GM21390 (cell line): ENCODE measurements around the gene C3orf62.
"Not testable (repeated sequence)": the region's sequence is repeated elsewhere in the genome, so short reads cannot be mapped to it uniquely, and the experiment has no call there.

Experiments
- ATAC-seq: cut with Tn5 transposase; IDR thresholded peaks from one replicate; pipeline ENCODE4 v1.9.1; 2021; ENCODE audit not compliant: unreplicated experiment

Gene C3orf62

DNA sequence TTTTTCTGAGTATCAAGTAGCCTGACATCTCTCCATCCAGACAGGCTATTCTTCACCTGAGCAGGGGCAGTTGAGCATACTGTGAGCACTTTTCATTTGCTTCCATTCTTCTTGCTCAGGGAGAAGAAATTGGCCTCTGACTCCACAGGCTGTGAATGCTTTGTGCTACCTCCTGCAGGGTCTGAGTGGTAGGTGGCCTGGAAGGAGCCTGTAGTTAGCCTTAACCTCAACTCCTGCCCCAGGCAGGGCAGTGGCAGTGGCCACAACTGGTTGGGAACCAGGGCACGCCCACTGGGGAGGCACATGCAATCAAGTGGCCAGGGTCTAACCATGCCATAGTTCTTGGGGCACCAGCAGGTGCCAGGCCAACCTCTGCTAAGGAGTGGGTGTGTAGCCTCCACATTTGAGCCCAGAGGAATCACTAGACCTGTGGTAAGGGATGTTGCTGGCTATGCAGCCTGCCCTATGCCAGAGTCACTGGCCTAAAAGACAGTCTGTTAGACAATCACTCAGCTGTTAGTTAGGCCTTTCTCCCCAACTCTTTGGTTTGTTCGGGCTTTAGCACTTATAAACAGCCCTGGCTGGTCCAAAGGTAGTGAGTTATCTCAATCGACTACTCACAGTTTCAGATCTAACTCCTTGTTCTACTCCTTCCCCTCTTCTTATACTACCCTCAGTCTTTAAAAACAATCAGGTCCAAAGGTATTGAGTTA is 7.4 kb downstream of the C3orf62 start:
- ATAC-seq: no peak

DNA sequence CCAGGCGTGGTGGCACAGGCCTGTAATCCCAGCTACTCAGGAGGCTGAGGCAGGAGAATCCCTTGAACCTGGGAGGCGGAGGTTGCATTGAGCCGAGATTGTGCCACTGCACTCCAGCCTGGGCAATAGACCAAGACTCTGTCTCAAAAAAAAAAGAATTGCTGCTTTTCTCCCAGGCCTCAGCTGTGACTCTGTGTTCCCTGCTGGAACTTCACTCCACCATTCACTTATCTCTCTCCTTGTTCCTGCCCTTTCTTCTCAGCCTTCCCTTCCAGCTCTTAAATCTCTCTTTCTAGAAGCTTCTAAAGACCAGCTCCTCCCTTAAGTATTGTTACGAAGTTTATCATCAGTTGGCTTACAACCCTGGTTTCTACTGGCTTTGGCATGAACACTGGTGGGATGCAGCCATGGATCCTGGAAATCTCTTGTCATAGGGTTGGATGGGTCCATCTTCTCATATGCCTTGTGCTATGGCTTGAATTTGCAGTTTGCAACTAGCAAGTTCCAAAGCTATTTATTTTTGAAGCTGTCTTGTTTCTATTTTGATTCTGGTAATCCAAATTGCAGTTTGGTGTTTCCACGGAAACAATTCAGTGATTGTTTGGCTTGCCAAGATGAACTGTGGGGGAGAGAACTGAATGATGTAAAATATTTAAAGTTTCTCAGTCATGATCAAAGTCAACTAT is 10.5 kb downstream of the C3orf62 start:
- no peak for ATAC-seq

DNA sequence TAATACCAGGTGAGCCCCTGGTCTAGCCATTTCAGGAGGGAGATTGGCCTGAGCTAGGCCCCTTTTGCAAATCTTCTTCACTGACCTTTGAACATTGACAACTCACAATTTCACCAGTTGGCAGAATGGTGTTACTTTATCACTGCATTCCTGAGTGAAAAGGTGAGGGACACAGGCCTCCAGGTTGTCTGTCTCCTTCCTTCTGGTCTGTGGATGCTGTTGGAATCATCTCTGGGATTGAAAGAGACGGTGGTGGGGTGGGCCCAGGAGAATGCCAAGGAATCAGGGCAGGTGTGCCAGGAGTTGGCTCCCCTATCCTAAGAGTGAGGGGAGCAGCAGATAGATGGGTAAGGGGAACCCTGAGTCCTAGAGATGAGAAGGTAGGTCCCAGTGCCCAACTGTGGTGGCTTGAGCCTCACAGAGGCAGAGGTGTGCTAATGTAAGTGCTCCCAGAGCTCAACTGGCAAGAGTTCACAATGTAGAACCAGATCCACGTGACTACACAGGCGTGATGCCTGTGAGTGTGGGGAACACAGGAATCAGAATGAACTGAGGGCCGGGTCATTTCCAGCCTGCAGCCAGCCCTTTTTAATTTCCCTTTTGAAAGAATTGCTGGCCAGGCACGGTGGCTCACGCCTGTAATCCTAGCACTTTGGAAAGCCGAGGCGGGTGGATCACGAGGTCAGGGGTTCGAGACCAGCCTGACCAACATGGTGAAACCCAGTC is 11.2 kb downstream of the C3orf62 start:
- ATAC-seq: no peak

DNA sequence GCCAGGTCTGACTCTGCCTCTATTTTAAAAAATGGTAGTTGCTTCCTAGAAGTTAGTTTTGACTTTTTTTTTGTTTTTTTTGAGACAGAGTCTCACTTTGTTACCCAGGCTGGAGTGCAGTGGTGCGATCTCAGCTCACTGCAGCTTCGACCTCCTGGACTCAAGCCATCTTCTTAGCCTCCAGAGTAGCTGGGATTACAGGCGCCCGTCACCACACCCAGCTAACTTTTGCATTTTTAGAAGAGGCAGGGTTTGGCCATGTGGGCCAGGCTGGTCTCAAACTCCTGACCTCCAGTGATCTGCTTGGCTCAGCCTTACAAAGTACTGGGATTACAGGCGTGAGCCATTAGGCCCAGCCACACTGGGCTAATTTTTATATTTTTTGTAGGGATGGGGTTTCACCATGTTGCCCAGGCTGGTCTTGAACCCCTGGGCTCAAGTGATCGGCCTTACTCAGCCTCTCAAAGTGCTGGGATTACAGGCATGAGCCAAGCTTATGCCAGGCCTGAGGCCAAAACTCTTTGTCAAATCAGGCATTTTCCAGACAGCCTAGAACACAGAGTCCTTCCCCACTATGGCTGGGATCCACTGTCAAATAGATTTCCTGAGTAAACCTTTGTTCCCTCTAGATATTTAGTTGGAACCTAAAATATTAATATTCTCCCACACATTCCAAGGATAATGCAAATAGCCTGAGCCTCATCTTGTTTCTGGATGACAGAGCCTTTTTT is 13.7 kb downstream of the C3orf62 start:
- ATAC-seq: no peak

DNA sequence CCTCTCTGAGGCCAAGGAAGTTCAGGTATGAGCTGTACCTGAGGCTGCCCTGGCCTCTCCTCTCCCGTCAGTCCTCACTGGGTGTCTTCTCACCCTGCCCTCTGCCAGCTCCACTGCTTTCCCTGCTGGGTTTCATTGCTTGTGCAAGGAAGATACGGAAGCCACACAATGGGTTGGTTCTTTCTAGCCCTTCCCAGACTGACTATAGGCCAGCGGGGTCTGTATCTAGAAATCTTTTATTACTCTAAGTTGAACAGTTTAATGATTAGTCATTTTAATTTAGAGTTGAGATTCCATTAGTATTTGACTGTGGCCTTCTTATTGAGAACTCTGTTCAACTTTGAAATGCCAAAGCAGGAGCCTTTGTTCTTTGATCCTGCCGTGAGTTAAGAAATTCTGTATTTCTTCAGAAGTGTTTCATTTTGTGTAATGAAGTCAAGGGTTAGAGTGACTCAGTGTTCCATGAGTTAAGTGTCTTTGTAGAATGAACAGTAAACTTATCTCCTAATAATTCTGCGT is 16.2 kb downstream of the C3orf62 start:
- no peak for ATAC-seq

DNA sequence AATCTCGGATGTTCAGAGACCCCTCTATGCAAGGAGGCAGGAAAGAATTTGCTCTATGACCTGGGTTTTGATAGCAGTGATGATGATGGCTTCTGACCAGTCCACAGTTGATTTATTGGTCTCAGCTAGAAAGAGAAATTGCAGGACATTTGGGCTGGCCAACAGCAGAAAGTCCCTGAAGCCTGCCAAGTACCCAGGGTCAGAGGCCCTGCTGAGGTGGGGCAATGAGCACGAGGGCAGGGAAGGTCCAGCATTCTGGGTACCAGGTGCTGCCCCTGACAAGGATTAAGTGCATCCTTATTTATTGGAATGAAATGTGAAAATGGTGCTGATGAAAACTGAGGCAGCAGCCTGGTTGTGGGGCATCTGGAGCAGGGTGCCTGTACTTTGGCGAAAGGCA is 19.8 kb downstream of the C3orf62 start:
- no peak for ATAC-seq

DNA sequence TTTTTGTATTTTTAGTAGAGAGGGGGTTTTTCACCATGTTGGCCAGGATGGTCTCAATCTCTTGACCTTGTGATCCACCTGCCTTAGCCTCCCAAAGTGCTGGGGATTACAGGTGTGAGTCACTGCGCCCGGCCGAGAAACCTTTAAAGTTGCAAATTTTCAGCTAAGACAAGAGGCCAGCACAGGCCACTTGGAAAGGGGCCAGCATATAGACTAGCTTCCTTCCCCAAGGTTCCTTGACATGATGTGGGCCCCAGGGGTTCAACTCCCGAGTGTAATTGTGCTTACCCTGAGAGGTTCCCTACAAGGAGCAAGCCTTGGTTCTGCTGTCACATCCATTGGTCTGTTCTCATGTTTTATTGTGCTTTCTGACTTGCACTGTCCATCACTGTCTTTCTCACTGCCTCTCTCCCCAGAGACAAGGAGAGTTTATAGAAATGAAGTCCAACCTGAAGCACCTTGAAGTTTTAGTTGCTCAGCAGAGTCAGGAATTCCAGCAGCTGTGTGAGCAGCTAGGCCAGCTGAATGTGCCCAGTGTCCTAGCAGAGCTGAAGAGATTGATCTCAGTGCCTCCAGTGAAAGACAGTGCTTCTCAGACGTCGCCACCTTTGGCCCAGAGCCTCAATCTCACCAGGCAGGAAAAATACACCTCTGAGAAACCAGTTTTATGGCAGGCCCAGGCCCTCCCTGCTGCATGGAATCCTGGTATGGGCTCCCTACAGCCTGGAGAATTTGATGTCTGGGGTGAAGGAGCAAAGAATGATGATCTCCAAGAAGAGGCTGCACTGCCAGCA is 21.1 kb downstream of the C3orf62 start:
- ATAC-seq: no peak

DNA sequence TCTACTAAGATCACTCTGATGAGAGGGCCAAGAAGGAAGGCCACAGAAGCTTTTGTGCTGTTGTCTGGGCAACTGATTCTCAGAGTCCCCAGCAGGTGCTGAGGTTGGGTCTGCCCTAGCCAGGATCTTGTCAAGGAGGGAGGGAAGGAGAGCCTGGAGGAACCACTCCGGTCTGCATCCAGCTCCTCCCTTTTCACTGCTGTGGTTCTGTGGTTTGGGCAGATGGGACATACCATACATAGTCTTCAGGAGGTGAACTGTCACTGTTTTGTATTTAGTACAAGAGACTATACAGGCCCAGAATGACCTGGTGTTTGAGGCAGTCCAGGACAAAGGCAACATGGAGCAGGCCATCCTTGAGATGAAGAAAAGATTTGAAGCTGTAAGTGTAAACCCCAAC is 21.9 kb downstream of the C3orf62 start:
- no peak for ATAC-seq

DNA sequence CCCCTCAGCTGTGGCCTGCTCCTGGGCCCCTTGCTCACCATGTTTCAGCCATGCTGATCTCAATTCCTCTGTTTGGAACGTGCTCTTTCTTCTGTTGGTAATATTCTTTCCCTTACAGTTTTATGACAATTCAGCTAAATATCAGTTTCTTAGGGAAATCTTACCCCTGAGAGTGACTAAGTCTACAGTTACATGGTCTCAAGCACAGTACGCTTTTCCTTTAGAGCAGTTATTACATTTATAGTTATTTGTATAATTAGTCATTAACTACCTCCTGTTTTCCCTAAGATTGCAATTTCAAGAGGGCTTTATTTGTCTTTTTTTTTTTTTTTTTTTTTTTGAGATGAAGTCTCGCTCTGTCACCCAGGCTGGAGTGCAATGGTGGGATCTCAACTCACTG is 23.5 kb downstream of the C3orf62 start:
- ATAC-seq: no peak

DNA sequence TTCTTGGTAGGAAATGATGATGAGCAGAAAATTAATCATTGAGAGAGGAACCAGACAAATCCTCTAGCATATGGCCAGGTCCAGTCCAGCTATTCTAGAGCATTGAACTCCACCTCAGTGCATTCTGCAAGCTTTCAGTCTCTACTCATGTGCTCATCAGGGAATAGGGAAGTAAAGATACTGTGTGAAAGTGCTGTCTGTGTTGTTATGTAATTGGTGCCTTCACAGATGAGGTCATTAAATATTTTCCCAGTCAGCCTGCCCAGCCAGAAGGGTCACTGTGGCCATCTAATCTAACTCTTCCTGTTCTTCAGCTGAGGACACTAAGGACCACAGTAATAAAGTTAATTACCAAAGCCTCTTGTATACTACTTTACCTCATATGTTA is 28.2 kb downstream of the C3orf62 start:
- no peak for ATAC-seq

DNA sequence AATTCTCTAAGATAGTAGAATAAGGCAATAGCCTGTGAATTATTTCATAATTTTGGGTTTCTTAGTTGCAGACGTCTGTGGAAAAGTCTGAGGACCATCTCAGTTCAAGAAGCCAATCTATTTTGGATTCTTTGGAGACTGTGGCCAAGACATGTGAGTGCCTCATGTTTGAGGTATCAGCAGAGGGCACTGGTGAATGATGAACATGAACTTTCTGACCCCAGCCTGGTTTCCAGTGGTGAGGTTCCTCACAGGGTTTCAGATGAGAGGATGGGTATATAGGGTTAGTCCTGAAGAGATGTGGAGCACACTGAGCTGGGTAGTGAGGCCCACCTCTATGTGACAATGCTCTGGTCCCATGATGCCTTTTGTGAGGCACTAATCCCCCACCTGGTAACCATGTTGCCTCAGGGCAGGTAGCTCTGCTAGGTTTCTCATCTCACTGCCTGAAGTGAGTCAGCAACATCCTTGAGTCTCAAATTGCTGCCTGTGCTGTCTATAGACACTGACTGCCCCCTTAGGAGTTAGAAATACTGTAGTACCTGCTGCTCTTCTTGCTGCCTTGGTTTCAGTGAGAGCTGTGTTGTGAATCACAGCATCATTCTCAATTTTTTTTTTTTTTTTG is 32.3 kb downstream of the C3orf62 start:
- no peak for ATAC-seq

DNA sequence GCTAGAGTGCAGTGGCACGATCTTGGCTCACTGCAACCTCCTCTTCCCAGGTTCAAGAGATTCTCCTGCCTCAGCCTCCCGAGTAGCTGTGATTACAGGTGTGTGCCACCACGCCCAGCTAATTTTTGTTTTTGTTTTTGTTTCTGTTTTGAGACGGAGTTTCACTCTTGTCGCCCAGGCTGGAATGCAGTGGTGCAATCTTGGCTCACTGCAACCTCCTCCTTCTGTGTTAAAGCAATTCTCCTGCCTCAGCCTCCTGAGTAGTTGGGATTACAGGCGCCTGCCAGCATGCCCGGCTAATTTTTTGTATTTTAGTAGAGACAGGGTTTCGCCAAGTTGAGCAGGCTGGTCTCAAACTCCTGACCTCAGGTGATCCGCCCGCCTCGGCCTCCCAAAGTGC is 36.9 kb downstream of the C3orf62 start:
- not testable (repeated sequence) for ATAC-seq

DNA sequence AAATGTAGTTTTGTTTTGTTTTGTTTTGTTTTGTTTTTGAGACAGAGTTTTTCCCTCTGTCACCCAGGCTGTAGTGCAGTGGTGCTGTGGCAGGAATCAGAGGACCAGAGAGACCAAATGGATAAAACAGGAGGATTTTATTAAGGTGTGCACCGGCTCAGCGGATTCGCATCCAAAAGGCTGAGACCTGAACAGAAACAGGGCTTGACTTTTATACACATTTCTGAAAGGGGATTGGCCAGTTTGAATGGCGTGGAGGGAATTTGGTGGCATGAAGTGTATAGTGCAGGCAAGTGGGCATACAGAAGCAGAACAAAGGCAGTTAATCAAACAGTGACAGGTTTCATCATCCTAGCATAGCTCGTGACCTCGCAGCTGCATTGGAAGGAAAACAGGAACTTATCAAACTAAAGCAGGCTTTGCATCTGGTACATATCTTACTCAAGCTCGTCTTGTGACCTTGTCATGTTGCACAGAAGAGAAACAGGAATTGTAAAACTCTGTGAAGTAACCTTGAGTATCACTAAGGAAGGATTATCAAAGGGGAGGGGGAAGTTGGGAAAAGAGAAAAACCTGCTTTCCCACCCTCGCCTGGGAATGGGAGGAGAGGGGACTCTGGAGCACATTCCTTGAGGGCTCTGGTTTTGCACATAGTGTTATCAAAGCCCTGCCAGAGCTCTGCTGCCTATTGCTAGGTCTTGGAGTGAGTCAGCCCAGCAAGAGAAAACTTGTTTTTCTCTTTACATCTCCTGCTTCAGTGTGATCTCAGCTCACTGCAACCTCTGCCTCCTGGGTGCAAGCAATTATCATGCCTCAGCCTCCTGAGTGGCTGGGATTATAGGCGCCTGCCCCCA is 38.5 kb downstream of the C3orf62 start:
- ATAC-seq: no peak

DNA sequence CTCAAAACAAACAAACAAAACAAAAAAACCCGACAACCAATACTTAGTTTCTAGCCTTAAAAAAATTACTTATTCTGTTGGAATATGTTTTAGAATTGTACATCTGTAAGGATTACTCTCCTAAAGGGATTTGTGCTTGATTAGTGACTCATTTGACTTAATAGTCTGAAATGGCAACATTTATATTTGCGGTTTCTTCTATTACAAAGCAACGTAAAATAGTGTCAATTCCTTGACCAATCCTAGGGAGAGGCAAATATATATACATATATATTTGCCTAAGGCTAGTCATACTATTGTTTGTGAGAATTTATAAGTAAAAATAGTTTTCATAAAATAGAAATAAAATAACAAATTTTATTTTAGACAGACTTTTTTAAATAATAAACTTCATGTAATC is 39.7 kb downstream of the C3orf62 start:
- no peak for ATAC-seq

DNA sequence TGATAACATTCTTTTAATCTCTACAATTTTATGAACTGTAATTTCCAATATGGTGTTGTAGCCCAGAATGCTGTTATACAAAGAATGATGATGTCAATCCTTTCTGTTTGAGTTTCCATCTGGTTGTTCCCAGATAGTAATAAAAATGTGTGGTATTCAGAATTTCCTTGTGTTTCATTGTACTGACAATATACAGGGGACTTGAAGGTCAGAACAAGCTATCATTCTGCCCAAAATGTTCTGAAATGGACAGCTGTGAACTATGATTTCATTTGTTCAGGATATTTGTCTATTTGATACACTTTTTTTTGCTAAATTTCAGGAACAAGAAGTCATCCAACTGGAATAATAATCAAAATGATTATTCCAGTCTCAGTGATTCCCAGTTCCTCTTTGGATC is 40.8 kb downstream of the C3orf62 start:
- no peak for ATAC-seq

DNA sequence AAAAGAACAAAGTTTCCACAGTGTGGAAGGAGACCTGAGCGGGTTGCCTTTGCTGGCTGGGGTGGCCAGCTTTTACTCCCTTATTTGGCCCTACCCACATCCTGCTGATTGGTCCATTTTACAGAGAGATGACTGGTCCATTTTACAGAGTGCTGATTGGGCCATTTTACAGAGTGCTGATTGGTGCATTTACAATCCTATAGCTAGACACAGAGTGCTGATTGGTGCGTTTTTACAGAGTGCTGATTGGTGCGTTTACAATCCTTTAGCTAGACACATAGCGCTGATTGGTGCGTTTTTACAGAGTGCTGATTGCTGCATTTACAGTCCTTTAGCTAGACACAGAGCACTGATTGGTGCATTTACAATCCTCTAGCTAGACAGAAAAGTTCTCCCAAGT is 48.2 kb downstream of the C3orf62 start:
- ATAC-seq: not testable (repeated sequence)

DNA sequence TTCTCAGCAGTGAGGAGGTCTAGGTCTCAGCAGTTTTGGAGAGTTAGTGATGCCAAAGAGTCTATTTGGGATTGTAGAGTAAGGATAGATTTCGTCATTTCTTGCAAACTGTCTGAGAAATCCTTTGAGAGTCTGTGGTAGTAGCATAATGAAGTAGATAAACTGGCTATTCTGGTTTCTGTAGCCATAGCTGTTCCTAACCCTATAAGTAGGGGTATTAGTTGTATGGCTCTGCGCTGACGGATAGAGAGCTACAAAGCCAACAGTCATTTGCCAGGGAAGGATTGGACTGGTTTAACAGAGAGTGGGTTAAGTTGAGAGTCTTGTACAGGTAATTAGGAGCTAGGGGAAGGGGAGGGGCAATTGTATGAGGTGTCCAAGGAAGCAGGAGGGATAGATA is 55.0 kb downstream of the C3orf62 start:
- no peak for ATAC-seq

DNA sequence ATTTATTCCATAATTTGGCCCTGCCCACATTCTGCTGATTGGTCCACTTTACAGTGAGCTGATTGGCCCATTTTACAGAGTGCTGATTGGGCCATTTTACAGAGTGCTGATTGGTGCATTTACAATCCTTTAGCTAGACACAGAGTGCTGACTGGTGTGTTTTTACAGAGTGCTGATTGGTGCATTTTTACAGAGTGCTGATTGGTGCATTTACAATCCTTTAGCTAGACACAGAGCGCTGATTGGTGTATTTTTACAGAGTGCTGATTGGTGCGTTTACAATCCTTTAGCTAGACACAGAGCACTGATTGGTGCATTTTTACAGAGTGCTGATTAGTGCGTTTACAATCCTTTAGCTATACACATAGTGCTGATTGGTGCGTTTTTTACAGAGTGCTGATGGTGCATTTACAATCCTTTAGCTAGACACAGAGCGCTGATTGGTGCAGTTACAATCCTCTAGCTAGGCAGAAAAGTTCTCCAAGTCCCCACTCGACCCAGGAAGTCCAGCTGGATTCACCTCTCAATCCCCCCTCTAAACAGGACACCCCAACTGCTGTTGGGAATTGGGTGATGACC is 56.0 kb downstream of the C3orf62 start:
- not testable (repeated sequence) for ATAC-seq

DNA sequence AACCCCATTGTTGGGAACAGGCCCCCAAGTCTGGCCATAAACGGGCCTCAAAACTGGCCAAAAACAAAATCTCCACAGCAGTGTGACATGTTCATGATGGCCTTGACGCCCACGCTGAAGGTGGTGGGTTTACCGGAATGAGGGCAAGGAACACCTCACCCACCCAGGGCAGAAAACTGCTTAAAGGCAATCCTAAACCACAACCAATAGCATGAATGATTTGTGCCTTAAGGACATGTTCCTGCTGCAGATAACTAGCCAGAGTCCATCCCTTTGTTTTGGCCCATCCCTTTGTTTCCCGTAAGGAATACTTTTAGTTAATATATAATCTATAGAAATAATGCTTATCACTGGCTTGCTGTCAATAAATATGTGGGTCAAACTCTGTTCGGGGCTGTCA is 57.9 kb downstream of the C3orf62 start:
- no peak for ATAC-seq
